ENCODE measurements around the gene DAZAP1.

GRCh38 chr19:1390890-1391423, 16.4 kb upstream of the DAZAP1 start:
- TF ChIP-seq CTCF (IDR thresholded peaks at IDR 0.05; ENCODE audit: poor library complexity) (no peak), EZH2 (IDR thresholded peaks at IDR 0.05; ENCODE audit: borderline replicate concordance) (no peak)

Data from hepatocyte (in vitro differentiated cells).